Thyroid gland (tissue), 4 donors: Measurements from ENCODE around the gene NLRC5. TPM values are rescaled to one million over a fixed set of nuclear protein-coding genes. Genes with fewer than 3 reads are reported as not detected.
"Not testable (repeated sequence)": the region's sequence is repeated elsewhere in the genome, so short reads cannot be mapped to it uniquely, and the experiment has no call there.

Experiments
- DNase-seq, 2 donors: peaks; one replicate each; pipeline ENCODE4 v3.0.0-alpha.2; 2019
- H3K27ac ChIP-seq, 3 donors: fragments of 200-600 bp; sonication (generic); 1 replicate in 2 of 3; 2 replicates in 1 of 3; pipeline ENCODE4 v1.5.1; 2016 to 2019; ENCODE audit warnings: mild to moderate bottlenecking in 1 of 3, moderate library complexity in 1 of 3
- H3K27me3 ChIP-seq: fragments of 200-600 bp; sonication (generic); one replicate; pipeline ENCODE4 v1.5.1; 2019
- H3K36me3 ChIP-seq, 2 donors: fragments of 200-600 bp; sonication (generic); one replicate each; pipeline ENCODE4 v1.5.1; 2016 to 2019
- H3K4me1 ChIP-seq, 2 donors: fragments of 200-600 bp; sonication (generic); one replicate each; pipeline ENCODE4 v1.5.1; 2017 to 2019
- H3K4me3 ChIP-seq, 3 donors: fragments of 200-600 bp; sonication (generic); replicated peaks in 1 of 3; 1 replicate in 2 of 3; 2 replicates in 1 of 3; pipeline ENCODE4 v1.5.1; 2016; ENCODE audit warnings: mild to moderate bottlenecking in 1 of 3
- H3K9me3 ChIP-seq: fragments of 200-600 bp; sonication (generic); one replicate; pipeline ENCODE4 v1.5.1; 2017
- CTCF ChIP-seq, 6 experiments: fragments of 200-600 bp in 3 of 6; fragments of 450-650 bp in 3 of 6; sonication (generic) in 3 of 6; IDR thresholded peaks; one replicate each; pipeline ENCODE4 v1.5.1; 2016 to 2019; ENCODE audit warnings: antibody characterized with exemption in 6 of 6, mild to moderate bottlenecking in 2 of 6, inconsistent platforms in 1 of 6, moderate library complexity in 1 of 6
- POLR2A ChIP-seq, 2 donors: fragments of 450-650 bp; IDR thresholded peaks; one replicate each; pipeline ENCODE4 v1.6.1; 2017; ENCODE audit warnings: antibody characterized with exemption in 2 of 2, mild to moderate bottlenecking in 2 of 2, moderate library complexity in 1 of 2
- WGBS, 2 donors: methylation state at CpG; one replicate each; pipeline ENCODE4 v1.1.5; 2017; 5-methylcytosine and 5-hydroxymethylcytosine counted together
- intact Hi-C: fragments of 100-400 bp; cut with DNase I; formaldehyde crosslinking; loops from one replicate; pipeline ENCODE4 v1.15.1; 2023
- total RNA-seq, 4 donors: library from RNA; depleted of rRNA; stranded (reverse); fragments of >200 nt; gene quantifications; one replicate each; pipeline ENCODE4 v1.2.3, GENCODE V29; 2016

NLRC5 gene
- total RNA-seq, 4 donors from 2014 or later = 14.1 to 33.5 (median 20.5) TPM

GRCh38 chr16:56983211-56983751 lies 6.1 kb upstream of the NLRC5 start:
- H3K27ac ChIP-seq = no peak overlapping the region
- no peaks in the 10 kb centered on the region for H3K27me3 ChIP-seq
- H3K9me3 ChIP-seq = no peaks in the 10 kb centered on the region
- H3K4me1 ChIP-seq = peaks cover 0 to 19% of the 10 kb centered on the region in 2 donors
- intact Hi-C loops = no loop called here
- DNase-seq = no peak
- TF ChIP-seq POLR2A (IDR thresholded peaks at IDR 0.05) (no peak), CTCF (IDR thresholded peaks at IDR 0.05) (no peak)
- no peak overlapping the region for H3K4me3 ChIP-seq
- H3K36me3 ChIP-seq = no peaks in the 10 kb centered on the region
- WGBS, 2 donors = 59 to 77% methylated on average over 3 to 9 of the region's 9 CpGs

- 87 to 91% methylated on average over 6 of the region's 6 CpGs for WGBS, 2 donors
- DNase-seq = no peak
Measured at GRCh38 chr16:56984639-56985038, 4.7 kb upstream of the NLRC5 start.

GRCh38 chr16:56985288-56985961 lies 3.9 kb upstream of the NLRC5 start:
- Histone ChIP-seq H3K9me3 (no peaks in the 10 kb centered on the region), H3K27me3 (no peaks in the 10 kb centered on the region), H3K4me1 (peaks cover 0 to 27% of the 10 kb centered on the region in 2 donors), H3K4me3 (no peak overlapping the region), H3K36me3 (no peaks in the 10 kb centered on the region), H3K27ac (peak overlapping the region in 2 of 3 donors; percentile 46 to 63)
- peak; percentile 30 to 32 for DNase-seq
- intact Hi-C loops = no loop called here
- TF ChIP-seq POLR2A (IDR thresholded peaks at IDR 0.05) = no peak
- no peak for TF ChIP-seq CTCF (IDR thresholded peaks at IDR 0.05)
- 74 to 78% methylated on average over 4 to 7 of the region's 7 CpGs for WGBS, 2 donors

More at GRCh38 chr16:56984639-56985038, 4.7 kb upstream of the NLRC5 start:
- no peaks in the 10 kb centered on the region for H3K36me3 ChIP-seq
- H3K4me3 ChIP-seq = no peak overlapping the region
- peak overlapping the region in 1 of 3 donors; percentile 46 for H3K27ac ChIP-seq
- H3K4me1 ChIP-seq = peaks cover 0 to 27% of the 10 kb centered on the region in 2 donors
- no peaks in the 10 kb centered on the region for H3K27me3 ChIP-seq
- TF ChIP-seq POLR2A (IDR thresholded peaks at IDR 0.05) = no peak
- TF ChIP-seq CTCF (IDR thresholded peaks at IDR 0.05) = no peak
- H3K9me3 ChIP-seq = no peaks in the 10 kb centered on the region
- intact Hi-C loops = no loop called here

GRCh38 chr16:56985962-56986360 lies 3.4 kb upstream of the NLRC5 start:
- DNase-seq = no peak
- Histone ChIP-seq H3K9me3 (no peaks in the 10 kb centered on the region), H3K4me3 (no peak overlapping the region), H3K27me3 (no peaks in the 10 kb centered on the region), H3K27ac (peak overlapping the region in 2 of 3 donors; percentile 46 to 63), H3K4me1 (peaks cover 0 to 27% of the 10 kb centered on the region in 2 donors), H3K36me3 (no peaks in the 10 kb centered on the region)
- intact Hi-C loops = no loop called here
- WGBS, 2 donors = 80 to 100% methylated on average over 1 to 2 of the region's 2 CpGs
- TF ChIP-seq CTCF (IDR thresholded peaks at IDR 0.05) = no peak
- TF ChIP-seq POLR2A (IDR thresholded peaks at IDR 0.05) = no peak

GRCh38 chr16:56986361-56986760 lies 3.0 kb upstream of the NLRC5 start:
- WGBS, 2 donors = 62 to 100% methylated on average over 1 of the region's 1 CpG
- no peaks in the 10 kb centered on the region for H3K9me3 ChIP-seq
- intact Hi-C loops = no loop called here
- no peak for DNase-seq
- H3K36me3 ChIP-seq = no peaks in the 10 kb centered on the region
- no peak for TF ChIP-seq POLR2A (IDR thresholded peaks at IDR 0.05)
- H3K27me3 ChIP-seq = no peaks in the 10 kb centered on the region
- H3K27ac ChIP-seq = peak overlapping the region in 2 of 3 donors; percentile 17 to 46
- H3K4me3 ChIP-seq = no peak overlapping the region
- peaks cover 0 to 27% of the 10 kb centered on the region in 2 donors for H3K4me1 ChIP-seq

- H3K9me3 ChIP-seq, DNase-seq, H3K4me3 ChIP-seq, H3K27me3 ChIP-seq, H3K36me3 ChIP-seq, intact Hi-C loops: not testable (repeated sequence)
- Histone ChIP-seq H3K4me1 (peaks cover 0 to 27% of the 10 kb centered on the region in 2 donors), H3K27ac (peak overlapping the region in 1 of 3 donors; percentile 3)
- WGBS, 2 donors = 95 to 97% methylated on average over 4 of the region's 4 CpGs
Measured at GRCh38 chr16:56986908-56987307, 2.4 kb upstream of the NLRC5 start.
